Activated B cell treated with CpG ODN at 0.5 μM for 24 hours (primary cell): Measurements from ENCODE around the gene SHQ1. TPM values are rescaled to one million over a fixed set of nuclear protein-coding genes. Genes with fewer than 3 reads are reported as not detected.
A peak's percentile ranks its signal among the peaks of the same experiment; 100 is the strongest.

Experiments used
- ATAC-seq: fragments of 200-7000 bp; cut with Tn5 transposase; one replicate; pipeline ENCODE4 v1.10.0; 2021; ENCODE audit warnings: low read depth, mild to moderate bottlenecking, moderate library complexity
- CTCF ChIA-PET: fragments of 350-600 bp; sonication (Branson Sonifier 250); formaldehyde crosslinking; loops from one replicate; lab custom pipeline; 2021; ENCODE audit warnings: antibody characterized with exemption; lab: Charles Lee
- POLR2A ChIA-PET: fragments of 350-600 bp; sonication (Branson Sonifier 250); formaldehyde crosslinking; loops from one replicate; lab custom pipeline; 2021; ENCODE audit warnings: antibody characterized with exemption; lab: Charles Lee
- DNase-seq: peaks from one replicate; pipeline ENCODE4 v3.0.0; 2022
- H3K27ac Mint-ChIP-seq: one replicate; pipeline ENCODE4 v1.8.0; 2020; ENCODE audit warnings: mixed read lengths
- H3K27me3 Mint-ChIP-seq: one replicate; pipeline ENCODE4 v1.8.0; 2021; ENCODE audit warnings: mixed read lengths
- H3K36me3 Mint-ChIP-seq: one replicate; pipeline ENCODE4 v1.8.0; 2021; ENCODE audit warnings: low read depth, mixed read lengths
- H3K4me1 Mint-ChIP-seq: one replicate; pipeline ENCODE4 v1.8.0; 2021; ENCODE audit warnings: mixed read lengths
- H3K4me3 Mint-ChIP-seq: one replicate; pipeline ENCODE4 v1.8.0; 2020; ENCODE audit warnings: mild to moderate bottlenecking, mixed read lengths
- H3K9me3 Mint-ChIP-seq: one replicate; pipeline ENCODE4 v1.8.0; 2020; ENCODE audit warnings: mixed read lengths
- CTCF ChIP-seq: fragments of 200-600 bp; IDR thresholded peaks from one replicate; pipeline ENCODE4 v1.8.0; 2022; ENCODE audit warnings: antibody characterized with exemption, mild to moderate bottlenecking
- intact Hi-C: fragments of 100-400 bp; cut with micrococcal nuclease; formaldehyde crosslinking; loops from one replicate; pipeline ENCODE4 v1.15.1; 2024
- total RNA-seq: library from RNA; stranded (reverse); gene quantifications from 2 replicates; pipeline ENCODE4 v1.2.3, GENCODE V29; 2022

SHQ1 gene
- total RNA-seq, 1 donor from 2014 or later: 25.3 TPM

GRCh38 chr3:72862314-72863090, 14.3 kb upstream of the SHQ1 start:
- CTCF ChIA-PET: no interaction called here

GRCh38 chr3:72860846-72861245, 12.6 kb upstream of the SHQ1 start:
- no peak for DNase-seq
- H3K36me3 Mint-ChIP-seq: no peaks in the 10 kb centered on the region
- H3K27ac Mint-ChIP-seq: no peak overlapping the region
- ChIA-PET POLR2A (no interaction called here), CTCF (no interaction called here)
- no peak for ATAC-seq
- no peak for TF ChIP-seq CTCF
- no peaks in the 10 kb centered on the region for H3K4me1 Mint-ChIP-seq
- no peaks in the 10 kb centered on the region for H3K9me3 Mint-ChIP-seq
- H3K27me3 Mint-ChIP-seq: no peaks in the 10 kb centered on the region
- H3K4me3 Mint-ChIP-seq: no peak overlapping the region
- intact Hi-C loops: no loop called here

More at GRCh38 chr3:72862314-72863090, 14.3 kb upstream of the SHQ1 start:
- no peaks in the 10 kb centered on the region for H3K4me1 Mint-ChIP-seq
- no peak overlapping the region for H3K4me3 Mint-ChIP-seq
- ATAC-seq (no peak), DNase-seq (no peak)
- intact Hi-C loops: no loop called here
- no peaks in the 10 kb centered on the region for H3K9me3 Mint-ChIP-seq
- no peak overlapping the region for H3K27ac Mint-ChIP-seq
- TF ChIP-seq CTCF: no peak
- peaks cover 6% of the 10 kb centered on the region for H3K27me3 Mint-ChIP-seq
- POLR2A ChIA-PET: no interaction called here
- no peaks in the 10 kb centered on the region for H3K36me3 Mint-ChIP-seq

- ChIA-PET POLR2A (no interaction called here), CTCF (no interaction called here)
- H3K27ac Mint-ChIP-seq: no peak overlapping the region
- no peaks in the 10 kb centered on the region for H3K36me3 Mint-ChIP-seq
- H3K9me3 Mint-ChIP-seq: no peaks in the 10 kb centered on the region
- TF ChIP-seq CTCF: no peak
- ATAC-seq (no peak), DNase-seq (no peak)
- H3K4me3 Mint-ChIP-seq: no peak overlapping the region
- peaks cover 5% of the 10 kb centered on the region for H3K27me3 Mint-ChIP-seq
- intact Hi-C loops: no loop called here
- no peaks in the 10 kb centered on the region for H3K4me1 Mint-ChIP-seq
These were observed 11.8 kb upstream of the SHQ1 start for GRCh38 chr3:72860053-72860452.

- Mint-ChIP-seq H3K9me3 (no peaks in the 10 kb centered on the region), H3K4me3 (no peak overlapping the region), H3K36me3 (no peaks in the 10 kb centered on the region), H3K4me1 (no peaks in the 10 kb centered on the region), H3K27ac (no peak overlapping the region), H3K27me3 (peaks cover 11% of the 10 kb centered on the region)
- ChIA-PET POLR2A (no interaction called here), CTCF (no interaction called here)
- ATAC-seq: no peak
- intact Hi-C loops: no loop called here
- no peak for DNase-seq
- TF ChIP-seq CTCF: no peak
These were observed 6.8 kb upstream of the SHQ1 start for GRCh38 chr3:72855001-72855400.

- Mint-ChIP-seq H3K36me3 (peaks cover 19% of the 10 kb centered on the region), H3K27ac (peak overlapping the region; percentile 79), H3K4me3 (peak overlapping the region; percentile 92), H3K9me3 (no peaks in the 10 kb centered on the region), H3K4me1 (peaks cover 45% of the 10 kb centered on the region), H3K27me3 (no peaks in the 10 kb centered on the region)
- no peak for TF ChIP-seq CTCF
- ATAC-seq (peak; percentile 31), DNase-seq (no peak)
- CTCF ChIA-PET: interaction anchor here (0.6 kb wide), 1 partner anchor 211 kb away, joined by 3 read pairs; no protein-coding TSS in a partner anchor
- intact Hi-C loops: loop anchor here (1.0 kb wide), 2 partner anchors 149 to 402 kb away; partner anchors contain the start of gene RYBP
- POLR2A ChIA-PET: no interaction called here
These were observed 447 bp upstream of the SHQ1 start for GRCh38 chr3:72848703-72849081.
